WTC11 (cell line): ENCODE results near the gene KIF20B. TPM values are rescaled to one million over a fixed set of nuclear protein-coding genes. Genes with fewer than 3 reads are reported as not detected.

ENCODE experiments used
- ATAC-seq: fragments of 200-7000 bp; cut with Tn5 transposase; 2 replicates; pipeline ENCODE4 v1.10.0; 2021; ENCODE audit warnings: mild to moderate bottlenecking, moderate library complexity
- Bru-seq: library from RNA; stranded (reverse); fragments of 400-500 nt; gene quantifications from one replicate; lab custom pipeline; 2021; lab: Mats Ljungman, UMichigan
- CTCF ChIA-PET: fragments of 300-600 bp; sonication (Branson Sonifier 250); formaldehyde crosslinking; loops from one replicate; lab custom pipeline; 2021; ENCODE audit warnings: antibody characterized with exemption; lab: Charles Lee
- POLR2A ChIA-PET: fragments of 350-600 bp; sonication (Branson Sonifier 250); formaldehyde crosslinking; loops from one replicate; lab custom pipeline; 2021; ENCODE audit warnings: antibody characterized with exemption; lab: Charles Lee
- DNase-seq: peaks from one replicate; pipeline ENCODE4 v3.0.0; 2021; ENCODE audit warnings: low spot score
- H3K27ac Mint-ChIP-seq: 2 replicates; pipeline ENCODE4 v1.8.0; 2021; ENCODE audit warnings: mixed read lengths
- H3K27me3 Mint-ChIP-seq: 2 replicates; pipeline ENCODE4 v1.8.0; 2021; ENCODE audit warnings: low read depth, mild to moderate bottlenecking, moderate library complexity, mixed read lengths
- H3K36me3 Mint-ChIP-seq: 2 replicates; pipeline ENCODE4 v1.8.0; 2021; ENCODE audit warnings: mixed read lengths
- H3K4me1 Mint-ChIP-seq: 2 replicates; pipeline ENCODE4 v1.8.0; 2022; ENCODE audit warnings: mixed read lengths
- H3K4me3 Mint-ChIP-seq: 2 replicates; pipeline ENCODE4 v1.8.0; 2021; ENCODE audit warnings: mild to moderate bottlenecking, moderate library complexity, mixed read lengths
- H3K9me3 Mint-ChIP-seq: 2 replicates; pipeline ENCODE4 v1.8.0; 2021; ENCODE audit warnings: mixed read lengths
- ARID4B ChIP-seq: sonication (generic); formaldehyde crosslinking; IDR thresholded peaks from 2 replicates; pipeline ENCODE4 v1.8.0; 2023; ENCODE audit warnings: missing genetic modification reagents, mild to moderate bottlenecking, borderline replicate concordance
- CREM ChIP-seq: sonication (generic); formaldehyde crosslinking; IDR thresholded peaks from 2 replicates; pipeline ENCODE4 v1.8.1; 2022; ENCODE audit warnings: mild to moderate bottlenecking, missing genetic modification reagents, moderate library complexity
- E2F4 ChIP-seq: sonication (generic); formaldehyde crosslinking; IDR thresholded peaks from 2 replicates; pipeline ENCODE4 v1.8.1; 2022; ENCODE audit warnings: low read depth, mild to moderate bottlenecking, moderate library complexity, missing genetic modification reagents, borderline replicate concordance
- E2F5 ChIP-seq: sonication (generic); formaldehyde crosslinking; IDR thresholded peaks from 2 replicates; pipeline ENCODE4 v1.8.1; 2022; ENCODE audit warnings: mild to moderate bottlenecking, moderate library complexity, missing genetic modification reagents
- ESRRA ChIP-seq: sonication (generic); formaldehyde crosslinking; IDR thresholded peaks from 2 replicates; pipeline ENCODE4 v1.8.1; 2022; ENCODE audit warnings: mild to moderate bottlenecking, missing genetic modification reagents, borderline replicate concordance
- FOXK1 ChIP-seq: sonication (generic); formaldehyde crosslinking; IDR thresholded peaks from 2 replicates; pipeline ENCODE4 v1.8.0; 2022; ENCODE audit warnings: mild to moderate bottlenecking, moderate library complexity, missing genetic modification reagents
- GABPB1 ChIP-seq: sonication (generic); formaldehyde crosslinking; IDR thresholded peaks from 2 replicates; pipeline ENCODE4 v1.8.1; 2023; ENCODE audit warnings: mild to moderate bottlenecking, missing genetic modification reagents
- HMGXB4 ChIP-seq: sonication (generic); formaldehyde crosslinking; IDR thresholded peaks from 2 replicates; pipeline ENCODE4 v1.8.1; 2023; ENCODE audit warnings: mild to moderate bottlenecking, moderate library complexity, missing genetic modification reagents
- JAZF1 ChIP-seq: fragments of 250-450 bp; sonication (Bioruptor Pico); IDR thresholded peaks from 2 replicates; pipeline ENCODE4 v1.9.0; 2021; ENCODE audit warnings: moderate library complexity, mild to moderate bottlenecking, inconsistent platforms
- JUN ChIP-seq: sonication (generic); formaldehyde crosslinking; IDR thresholded peaks from 2 replicates; pipeline ENCODE4 v1.8.0; 2023; ENCODE audit warnings: mild to moderate bottlenecking, missing genetic modification reagents
- KAT7 ChIP-seq: sonication (generic); formaldehyde crosslinking; IDR thresholded peaks from 2 replicates; pipeline ENCODE4 v1.8.1; 2023; ENCODE audit warnings: missing genetic modification reagents, mild to moderate bottlenecking, borderline replicate concordance
- MAX ChIP-seq: sonication (generic); formaldehyde crosslinking; IDR thresholded peaks from 2 replicates; pipeline ENCODE4 v1.8.0; 2022; ENCODE audit warnings: mild to moderate bottlenecking, missing genetic modification reagents
- MYBL2 ChIP-seq: sonication (generic); formaldehyde crosslinking; IDR thresholded peaks from 2 replicates; pipeline ENCODE4 v1.8.1; 2023; ENCODE audit warnings: mild to moderate bottlenecking, moderate library complexity, missing genetic modification reagents
- NFYB ChIP-seq: sonication (generic); formaldehyde crosslinking; conservative IDR thresholded peaks from 2 replicates; pipeline ENCODE4 v1.8.0; 2022; ENCODE audit warnings: low read depth, missing genetic modification reagents
- NR3C1 ChIP-seq: sonication (generic); formaldehyde crosslinking; conservative IDR thresholded peaks from 2 replicates; pipeline ENCODE4 v1.8.1; 2023; ENCODE audit warnings: low read depth, mild to moderate bottlenecking, missing genetic modification reagents
- SMAD3 ChIP-seq: sonication (generic); formaldehyde crosslinking; IDR thresholded peaks from 2 replicates; pipeline ENCODE4 v1.8.0; 2022; ENCODE audit warnings: missing genetic modification reagents, mild to moderate bottlenecking, borderline replicate concordance
- SP1 ChIP-seq: sonication (generic); formaldehyde crosslinking; conservative IDR thresholded peaks from 2 replicates; pipeline ENCODE4 v1.8.1; 2022; ENCODE audit warnings: missing genetic modification reagents
- STAT6 ChIP-seq: sonication (generic); formaldehyde crosslinking; conservative IDR thresholded peaks from 2 replicates; pipeline ENCODE4 v1.8.1; 2023; ENCODE audit warnings: mild to moderate bottlenecking, low read depth, missing genetic modification reagents, moderate library complexity
- TEAD1 ChIP-seq: sonication (generic); formaldehyde crosslinking; IDR thresholded peaks from 2 replicates; pipeline ENCODE4 v1.8.0; 2022; ENCODE audit warnings: mild to moderate bottlenecking, missing genetic modification reagents
- TP53 ChIP-seq: sonication (generic); formaldehyde crosslinking; IDR thresholded peaks from 2 replicates; pipeline ENCODE4 v1.8.1; 2023; ENCODE audit warnings: mild to moderate bottlenecking, missing genetic modification reagents
- ZBTB21 ChIP-seq: sonication (generic); formaldehyde crosslinking; IDR thresholded peaks from 2 replicates; pipeline ENCODE4 v1.8.1; 2023; ENCODE audit warnings: mild to moderate bottlenecking, missing genetic modification reagents, borderline replicate concordance
- ZNF396 ChIP-seq: fragments of 250-450 bp; sonication (Bioruptor Pico); IDR thresholded peaks from 2 replicates; pipeline ENCODE4 v1.8.0; 2021; ENCODE audit warnings: mild to moderate bottlenecking, moderate library complexity, borderline replicate concordance
- long read RNA-seq, 3 experiments: library from RNA in 1 of 3; library from capped mRNA in 1 of 3; library from polyadenylated mRNA in 1 of 3; unstranded in 2 of 3; stranded (forward) in 1 of 3; transcript quantifications; one replicate each; pipeline ENCODE4 v2.0.0, GENCODE V29; 2021
- total RNA-seq: library from RNA; stranded (reverse); gene quantifications from 3 replicates; pipeline ENCODE4 v1.2.3, GENCODE V29; 2021

Gene KIF20B
- total RNA-seq (56.9 to 70.2 TPM (median 57.3 TPM) in 3 replicates), Bru-seq, nascent RNA (percentile 90 among the genes with signal in this experiment)
- long read RNA-seq, experiment 1, full-length matches to known transcripts, result 183 of 282 reads
- long read RNA-seq, experiment 1, partial matches to known transcripts, result 79 of 282 reads
- long read RNA-seq, experiment 1, other reads (novel, unspliced or antisense), result 20 of 282 reads
- long read RNA-seq, experiment 2, full-length matches to known transcripts, result 4 of 46 reads
- long read RNA-seq, experiment 2, partial matches to known transcripts, result 35 of 46 reads
- long read RNA-seq, experiment 2, other reads (novel, unspliced or antisense), result 7 of 46 reads
- long read RNA-seq, experiment 3, partial matches to known transcripts, result 47 of 52 reads
- long read RNA-seq, experiment 3, other reads (novel, unspliced or antisense), result 5 of 52 reads

- ATAC-seq (peak; percentile 98), DNase-seq (peak; percentile 97)
- Mint-ChIP-seq H3K36me3 (no peaks in the 10 kb centered on the region), H3K4me3 (peak within 1 kb of the TSS; percentile 97), H3K27me3 (no peaks in the 10 kb centered on the region), H3K4me1 (peaks cover 45% of the 10 kb centered on the region), H3K9me3 (no peaks in the 10 kb centered on the region), H3K27ac (peak within 1 kb of the TSS; percentile 98)
- ChIA-PET CTCF (interaction anchor here (0.5 to 1.4 kb wide), 16 partner anchors 13 to 630 kb away, joined by 3 to 12 read pairs (median 3); partner anchors contain the start of gene SLC16A12), POLR2A (interaction anchor here (0.6 to 1.5 kb wide), 10 partner anchors 9 to 58 kb away, joined by 3 to 22 read pairs (median 4); no protein-coding TSS in a partner anchor)
- TF ChIP-seq E2F5 (CRISPR knock-in tag) (peak; percentile 87), NR3C1 (CRISPR knock-in tag) (0 out of 2 replicates have a peak, but pooled peaks have one; percentile 66), TEAD1 (CRISPR knock-in tag) (peak; percentile 81), TP53 (CRISPR knock-in tag) (peak; percentile 19; the same call in 1 of the 2 replicates), ZNF396 (no peak), HMGXB4 (CRISPR knock-in tag) (peak; percentile 55; the same call in 1 of the 2 replicates), ARID4B (peak; percentile 52; the same call in 1 of the 2 replicates), JUN (0 out of 2 replicates have a peak, but pooled peaks have one; percentile 27), SMAD3 (CRISPR knock-in tag) (0 out of 2 replicates have a peak, but pooled peaks have one; percentile 68), NFYB (CRISPR knock-in tag) (peak; percentile 78), JAZF1 (CRISPR knock-in tag) (no peak), KAT7 (CRISPR knock-in tag) (peak; percentile 66; the same call in 1 of the 2 replicates), FOXK1 (CRISPR knock-in tag) (0 out of 2 replicates have a peak, but pooled peaks have one; percentile 53), CREM (CRISPR knock-in tag) (0 out of 2 replicates have a peak, but pooled peaks have one; percentile 60), ZBTB21 (CRISPR knock-in tag) (peak; percentile 55; the same call in 1 of the 2 replicates), STAT6 (CRISPR knock-in tag) (no peak), GABPB1 (CRISPR knock-in tag) (peak; percentile 89), MAX (peak; percentile 83; the same call in 1 of the 2 replicates), SP1 (CRISPR knock-in tag) (peak; percentile 90), MYBL2 (CRISPR knock-in tag) (peak; percentile 98), ESRRA (no peak), E2F4 (CRISPR knock-in tag) (peak; percentile 76; the same call in 1 of the 2 replicates)
Observed at GRCh38 chr10:89701242-89702120, at the start of gene KIF20B. TSS of gene KIF20B (plus strand) at chr10:89701590. CDS start at chr10:89705295, 3,705 bp downstream.
